ENCODE measurements around the gene TSPAN11.

DNA sequence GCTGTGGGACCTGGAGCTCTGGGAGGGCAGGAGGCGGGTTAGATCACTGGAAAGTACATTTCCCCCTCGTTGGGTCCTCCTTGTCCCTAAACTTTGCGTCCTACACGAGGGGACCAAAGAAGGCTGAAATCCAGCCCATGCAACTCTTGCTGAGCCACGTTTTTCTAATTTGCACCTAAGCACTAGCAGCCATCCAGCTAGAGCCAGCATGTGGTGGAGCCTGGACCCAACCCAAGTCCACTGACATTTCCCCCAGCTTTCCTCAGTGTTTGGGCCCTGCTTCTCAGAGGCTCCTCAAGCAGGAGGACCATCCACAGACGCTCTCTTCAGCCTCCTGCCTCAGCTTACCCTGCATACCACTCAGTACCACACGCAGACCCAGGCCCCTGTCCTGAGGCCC, 49.7 kb downstream of the TSPAN11 start:
- TF ChIP-seq POLR2A (IDR thresholded peaks at IDR 0.05) (no peak), POLR2AphosphoS5 (IDR thresholded peaks at IDR 0.05) (no peak)
- TF ChIP-seq, protein P1, sequence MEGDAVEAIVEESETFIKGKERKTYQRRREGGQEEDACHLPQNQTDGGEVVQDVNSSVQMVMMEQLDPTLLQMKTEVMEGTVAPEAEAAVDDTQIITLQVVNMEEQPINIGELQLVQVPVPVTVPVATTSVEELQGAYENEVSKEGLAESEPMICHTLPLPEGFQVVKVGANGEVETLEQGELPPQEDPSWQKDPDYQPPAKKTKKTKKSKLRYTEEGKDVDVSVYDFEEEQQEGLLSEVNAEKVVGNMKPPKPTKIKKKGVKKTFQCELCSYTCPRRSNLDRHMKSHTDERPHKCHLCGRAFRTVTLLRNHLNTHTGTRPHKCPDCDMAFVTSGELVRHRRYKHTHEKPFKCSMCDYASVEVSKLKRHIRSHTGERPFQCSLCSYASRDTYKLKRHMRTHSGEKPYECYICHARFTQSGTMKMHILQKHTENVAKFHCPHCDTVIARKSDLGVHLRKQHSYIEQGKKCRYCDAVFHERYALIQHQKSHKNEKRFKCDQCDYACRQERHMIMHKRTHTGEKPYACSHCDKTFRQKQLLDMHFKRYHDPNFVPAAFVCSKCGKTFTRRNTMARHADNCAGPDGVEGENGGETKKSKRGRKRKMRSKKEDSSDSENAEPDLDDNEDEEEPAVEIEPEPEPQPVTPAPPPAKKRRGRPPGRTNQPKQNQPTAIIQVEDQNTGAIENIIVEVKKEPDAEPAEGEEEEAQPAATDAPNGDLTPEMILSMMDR (IDR thresholded peaks at IDR 0.05): no peak

All from suprapubic skin (tissue), 4 donors.